ENCODE results near the gene ERC1.

ERC1 gene

GRCh38 chr12:1357711-1358110 is 366.7 kb downstream of the ERC1 start:
- H3K9me3 ChIP-seq (ENCODE audit: control insufficient read depth, insufficient read depth, low read length) = no peaks in the 10 kb centered on the region
- peaks cover 5% of the 10 kb centered on the region; the same call in 1 of the 2 replicates for H3K4me1 ChIP-seq (ENCODE audit: insufficient read depth, low read length)
- H3K9ac ChIP-seq (ENCODE audit: low read depth, low read length) = no peak overlapping the region
- no peaks in the 10 kb centered on the region; the same call in 1 of the 2 replicates for H3K36me3 ChIP-seq (ENCODE audit: insufficient read depth, low read length)

- no peaks in the 10 kb centered on the region; the same call in 1 of the 2 replicates for H3K36me3 ChIP-seq (ENCODE audit: insufficient read depth, low read length)
- H3K4me1 ChIP-seq (ENCODE audit: insufficient read depth, low read length) = peaks cover under 1% of the 10 kb centered on the region; the same call in 1 of the 2 replicates
- H3K9me3 ChIP-seq (ENCODE audit: control insufficient read depth, insufficient read depth, low read length) = no peaks in the 10 kb centered on the region
- no peak overlapping the region for H3K9ac ChIP-seq (ENCODE audit: low read depth, low read length)
Measured at GRCh38 chr12:1360441-1361210, 369.6 kb downstream of the ERC1 start.

- H3K9ac ChIP-seq (ENCODE audit: low read depth, low read length) = no peak overlapping the region
- no peaks in the 10 kb centered on the region for H3K9me3 ChIP-seq (ENCODE audit: control insufficient read depth, insufficient read depth, low read length)
- H3K4me1 ChIP-seq (ENCODE audit: insufficient read depth, low read length) = no peaks in the 10 kb centered on the region; the same call in 1 of the 2 replicates
- no peaks in the 10 kb centered on the region; the same call in 1 of the 2 replicates for H3K36me3 ChIP-seq (ENCODE audit: insufficient read depth, low read length)
Measured at GRCh38 chr12:1362143-1362662, 371.2 kb downstream of the ERC1 start.

GRCh38 chr12:1365703-1366102 is 374.7 kb downstream of the ERC1 start:
- Histone ChIP-seq H3K9ac (ENCODE audit: low read depth, low read length) (no peak overlapping the region), H3K9me3 (ENCODE audit: control insufficient read depth, insufficient read depth, low read length) (no peaks in the 10 kb centered on the region), H3K4me1 (ENCODE audit: insufficient read depth, low read length) (peaks cover 11% of the 10 kb centered on the region)

GRCh38 chr12:1367331-1368291 is 376.6 kb downstream of the ERC1 start:
- no peaks in the 10 kb centered on the region for H3K9me3 ChIP-seq (ENCODE audit: control insufficient read depth, insufficient read depth, low read length)
- H3K9ac ChIP-seq (ENCODE audit: low read depth, low read length) = no peak overlapping the region
- H3K36me3 ChIP-seq (ENCODE audit: insufficient read depth, low read length) = no peaks in the 10 kb centered on the region
- H3K4me1 ChIP-seq (ENCODE audit: insufficient read depth, low read length) = peaks cover 11% of the 10 kb centered on the region

More at GRCh38 chr12:1365703-1366102, 374.7 kb downstream of the ERC1 start:
- no peaks in the 10 kb centered on the region for H3K36me3 ChIP-seq (ENCODE audit: insufficient read depth, low read length)

GRCh38 chr12:1369460-1369859 is 378.4 kb downstream of the ERC1 start:
- Histone ChIP-seq H3K9me3 (ENCODE audit: control insufficient read depth, insufficient read depth, low read length) (no peaks in the 10 kb centered on the region), H3K4me1 (ENCODE audit: insufficient read depth, low read length) (peaks cover 11% of the 10 kb centered on the region), H3K36me3 (ENCODE audit: insufficient read depth, low read length) (no peaks in the 10 kb centered on the region), H3K9ac (ENCODE audit: low read depth, low read length) (no peak overlapping the region)

GRCh38 chr12:1369938-1370500 is 379.0 kb downstream of the ERC1 start:
- no peaks in the 10 kb centered on the region for H3K36me3 ChIP-seq (ENCODE audit: insufficient read depth, low read length)
- no peak overlapping the region for H3K9ac ChIP-seq (ENCODE audit: low read depth, low read length)
- H3K4me1 ChIP-seq (ENCODE audit: insufficient read depth, low read length) = peaks cover 11% of the 10 kb centered on the region
- H3K9me3 ChIP-seq (ENCODE audit: control insufficient read depth, insufficient read depth, low read length) = no peaks in the 10 kb centered on the region

- H3K9ac ChIP-seq (ENCODE audit: low read depth, low read length) = no peak overlapping the region
- no peaks in the 10 kb centered on the region for H3K9me3 ChIP-seq (ENCODE audit: control insufficient read depth, insufficient read depth, low read length)
- H3K36me3 ChIP-seq (ENCODE audit: insufficient read depth, low read length) = peaks cover 3% of the 10 kb centered on the region; the same call in 1 of the 2 replicates
- peaks cover 6% of the 10 kb centered on the region for H3K4me1 ChIP-seq (ENCODE audit: insufficient read depth, low read length)
Measured at GRCh38 chr12:1373901-1374735, 383.1 kb downstream of the ERC1 start.

- H3K36me3 ChIP-seq (ENCODE audit: insufficient read depth, low read length) = peaks cover 3% of the 10 kb centered on the region; the same call in 1 of the 2 replicates
- no peaks in the 10 kb centered on the region for H3K9me3 ChIP-seq (ENCODE audit: control insufficient read depth, insufficient read depth, low read length)
- H3K9ac ChIP-seq (ENCODE audit: low read depth, low read length) = no peak overlapping the region
- no peaks in the 10 kb centered on the region for H3K4me1 ChIP-seq (ENCODE audit: insufficient read depth, low read length)
Measured at GRCh38 chr12:1375323-1375722, 384.3 kb downstream of the ERC1 start.

GRCh38 chr12:1377117-1377516 is 386.1 kb downstream of the ERC1 start:
- H3K36me3 ChIP-seq (ENCODE audit: insufficient read depth, low read length) = peaks cover 3% of the 10 kb centered on the region; the same call in 1 of the 2 replicates
- H3K9me3 ChIP-seq (ENCODE audit: control insufficient read depth, insufficient read depth, low read length) = 0 out of 2 replicates have a peak, but pooled peaks cover 2% of the 10 kb centered on the region
- H3K4me1 ChIP-seq (ENCODE audit: insufficient read depth, low read length) = no peaks in the 10 kb centered on the region
- no peak overlapping the region for H3K9ac ChIP-seq (ENCODE audit: low read depth, low read length)

GRCh38 chr12:1377681-1378080 is 386.7 kb downstream of the ERC1 start:
- Histone ChIP-seq H3K4me1 (ENCODE audit: insufficient read depth, low read length) (no peaks in the 10 kb centered on the region), H3K9ac (ENCODE audit: low read depth, low read length) (no peak overlapping the region), H3K9me3 (ENCODE audit: control insufficient read depth, insufficient read depth, low read length) (peaks cover 6% of the 10 kb centered on the region; the same call in 1 of the 2 replicates), H3K36me3 (ENCODE audit: insufficient read depth, low read length) (peaks cover 3% of the 10 kb centered on the region; the same call in 1 of the 2 replicates)

GRCh38 chr12:1380171-1380851 is 389.3 kb downstream of the ERC1 start:
- H3K9me3 ChIP-seq (ENCODE audit: control insufficient read depth, insufficient read depth, low read length) = peaks cover 13% of the 10 kb centered on the region; the same call in 1 of the 2 replicates
- no peaks in the 10 kb centered on the region for H3K4me1 ChIP-seq (ENCODE audit: insufficient read depth, low read length)
- H3K36me3 ChIP-seq (ENCODE audit: insufficient read depth, low read length) = peaks cover 3% of the 10 kb centered on the region; the same call in 1 of the 2 replicates
- no peak overlapping the region for H3K9ac ChIP-seq (ENCODE audit: low read depth, low read length)

- Histone ChIP-seq H3K36me3 (ENCODE audit: insufficient read depth, low read length) (no peaks in the 10 kb centered on the region; the same call in 1 of the 2 replicates), H3K9me3 (ENCODE audit: control insufficient read depth, insufficient read depth, low read length) (peaks cover 13% of the 10 kb centered on the region; the same call in 1 of the 2 replicates), H3K9ac (ENCODE audit: low read depth, low read length) (no peak overlapping the region), H3K4me1 (ENCODE audit: insufficient read depth, low read length) (no peaks in the 10 kb centered on the region)
Measured at GRCh38 chr12:1382151-1382550, 391.1 kb downstream of the ERC1 start.

All from ES-I3 (cell line).